ENCODE measurements around the gene HIP1. TPM values are rescaled to one million over a fixed set of nuclear protein-coding genes. Genes with fewer than 3 reads are reported as not detected.

HIP1 gene
- total RNA-seq, 2 donors from 2014 or later, result 9.8 to 40.8 TPM

GRCh38 chr7:75655536-75655935, 83.2 kb downstream of the HIP1 start:
- no peaks in the 10 kb centered on the region for H3K36me3 ChIP-seq
- no peak overlapping the region for H3K4me3 ChIP-seq
- TF ChIP-seq POLR2AphosphoS5 (IDR thresholded peaks at IDR 0.05) (no peak), CTCF (IDR thresholded peaks at IDR 0.05) (no peak), POLR2A (IDR thresholded peaks at IDR 0.05) (no peak)
- no peak overlapping the region for H3K27ac ChIP-seq
- H3K27me3 ChIP-seq (replicated peaks; ENCODE audit: insufficient read depth), result no peaks in the 10 kb centered on the region
- no peak for DNase-seq (ENCODE audit: low spot score)
- H3K9me3 ChIP-seq, result no peaks in the 10 kb centered on the region
- no peaks in the 10 kb centered on the region for H3K4me1 ChIP-seq (replicated peaks)
- WGBS, result 85% methylated on average over 2 of the region's 2 CpGs
- intact Hi-C loops (cut with DNase I), result no loop called here

DNA sequence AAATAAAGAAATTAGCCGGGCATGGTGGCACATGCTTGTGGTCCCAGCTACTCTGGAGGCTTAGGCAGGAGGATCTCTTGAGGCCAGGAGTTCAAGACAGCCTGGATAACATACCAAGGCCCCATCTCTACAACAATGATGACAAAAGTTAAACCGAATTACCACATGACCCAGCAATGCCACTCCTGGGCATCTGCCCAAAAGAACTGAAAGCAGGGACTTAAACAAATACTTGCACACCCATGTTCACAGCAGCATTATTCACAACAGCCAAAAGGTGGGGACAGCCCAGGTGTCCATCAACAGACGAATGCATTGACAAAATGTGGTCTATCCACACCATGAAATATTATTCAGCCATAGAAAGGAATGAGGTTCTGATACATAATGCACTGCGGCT, 83.9 kb downstream of the HIP1 start:
- Histone ChIP-seq H3K4me1 (replicated peaks) (no peaks in the 10 kb centered on the region), H3K36me3 (no peaks in the 10 kb centered on the region), H3K27ac (no peak overlapping the region), H3K27me3 (replicated peaks; ENCODE audit: insufficient read depth) (no peaks in the 10 kb centered on the region), H3K4me3 (no peak overlapping the region), H3K9me3 (no peaks in the 10 kb centered on the region)
- DNase-seq (ENCODE audit: low spot score), result no peak
- intact Hi-C loops (cut with DNase I), result no loop called here
- TF ChIP-seq POLR2AphosphoS5 (IDR thresholded peaks at IDR 0.05), result no peak
- no peak for TF ChIP-seq CTCF (IDR thresholded peaks at IDR 0.05)
- no peak for TF ChIP-seq POLR2A (IDR thresholded peaks at IDR 0.05)
- 73% methylated on average over 4 of the region's 4 CpGs for WGBS

- WGBS, result 97% methylated on average over 7 of the region's 7 CpGs
- no peak for DNase-seq (ENCODE audit: low spot score)
- no peaks in the 10 kb centered on the region for H3K9me3 ChIP-seq
- no peaks in the 10 kb centered on the region for H3K4me1 ChIP-seq (replicated peaks)
- no peak overlapping the region for H3K27ac ChIP-seq
- no peak overlapping the region for H3K4me3 ChIP-seq
- TF ChIP-seq POLR2AphosphoS5 (IDR thresholded peaks at IDR 0.05) (no peak), POLR2A (IDR thresholded peaks at IDR 0.05) (no peak), CTCF (IDR thresholded peaks at IDR 0.05) (no peak)
- H3K36me3 ChIP-seq, result no peaks in the 10 kb centered on the region
- intact Hi-C loops (cut with DNase I), result no loop called here
- no peaks in the 10 kb centered on the region for H3K27me3 ChIP-seq (replicated peaks; ENCODE audit: insufficient read depth)
These were observed 85.1 kb downstream of the HIP1 start for GRCh38 chr7:75653651-75654050.

- H3K4me3 ChIP-seq, result no peak overlapping the region
- no peak for DNase-seq (ENCODE audit: low spot score)
- H3K27ac ChIP-seq, result no peak overlapping the region
- TF ChIP-seq CTCF (IDR thresholded peaks at IDR 0.05), result no peak
- TF ChIP-seq POLR2A (IDR thresholded peaks at IDR 0.05), result no peak
- TF ChIP-seq POLR2AphosphoS5 (IDR thresholded peaks at IDR 0.05), result no peak
- 100% methylated on average over 1 of the region's 1 CpG for WGBS
- H3K36me3 ChIP-seq, result no peaks in the 10 kb centered on the region
- no peaks in the 10 kb centered on the region for H3K9me3 ChIP-seq
- no peaks in the 10 kb centered on the region for H3K4me1 ChIP-seq (replicated peaks)
- intact Hi-C loops (cut with DNase I), result no loop called here
- H3K27me3 ChIP-seq (replicated peaks; ENCODE audit: insufficient read depth), result no peaks in the 10 kb centered on the region
These were observed 86.0 kb downstream of the HIP1 start for GRCh38 chr7:75652788-75653187.

DNA sequence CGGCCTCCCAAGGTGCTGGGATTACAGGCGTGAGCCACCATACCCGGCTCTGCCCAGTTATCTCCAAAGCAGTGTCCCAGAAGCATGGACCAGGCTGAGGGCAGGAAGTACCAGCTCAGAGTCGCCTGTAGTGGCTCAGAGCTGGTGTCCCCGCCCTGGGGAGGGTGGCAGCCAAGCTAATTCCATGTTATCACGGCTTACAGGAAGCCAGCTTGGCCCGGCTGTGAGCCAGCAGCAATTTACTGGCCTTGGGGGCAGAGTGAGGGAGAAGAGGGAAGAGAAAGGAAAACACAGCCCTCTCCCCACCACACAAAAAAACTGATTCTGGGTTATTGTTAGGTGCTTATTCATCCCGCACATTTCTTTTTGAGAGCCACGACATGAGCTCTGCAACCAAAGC, 88.1 kb downstream of the HIP1 start:
- DNase-seq (ENCODE audit: low spot score), result no peak

More for the DNA sequence above, 88.1 kb downstream of the HIP1 start:
- TF ChIP-seq CTCF (IDR thresholded peaks at IDR 0.05) (no peak), POLR2AphosphoS5 (IDR thresholded peaks at IDR 0.05) (no peak), POLR2A (IDR thresholded peaks at IDR 0.05) (no peak)
- intact Hi-C loops (cut with DNase I), result no loop called here
- no peaks in the 10 kb centered on the region for H3K27me3 ChIP-seq (replicated peaks; ENCODE audit: insufficient read depth)
- no peaks in the 10 kb centered on the region for H3K4me1 ChIP-seq (replicated peaks)
- H3K27ac ChIP-seq, result no peak overlapping the region
- WGBS, result 54% methylated on average over 9 of the region's 9 CpGs
- H3K36me3 ChIP-seq, result no peaks in the 10 kb centered on the region
- H3K4me3 ChIP-seq, result no peak overlapping the region
- H3K9me3 ChIP-seq, result no peaks in the 10 kb centered on the region

Data from prostate gland (tissue), 2 donors.